GM13976 (cell line): ENCODE results near the gene DNAJC17.

ENCODE experiments used
- DNase-seq: peaks from one replicate; pipeline ENCODE4 v3.0.0; 2012; ENCODE audit warnings: low spot score
- CTCF ChIP-seq: IDR thresholded peaks from 2 replicates; pipeline ENCODE4 v1.5.1; 2012; ENCODE audit warnings: borderline replicate concordance, mild to moderate bottlenecking; ENCODE audit not compliant: insufficient read depth; ENCODE audit errors: extremely low read depth, missing control alignments, control extremely low read depth
- in situ Hi-C: fragments of 300-500 bp; cut with MboI; formaldehyde crosslinking; loops from one replicate; pipeline ENCODE4 v1.12.0; 2022; ENCODE audit warnings: low sequenced_read_pairs, mixed read lengths, inconsistent platforms; ENCODE audit not compliant: unreplicated experiment

DNAJC17 gene

GRCh38 chr15:40769274-40770146 lies 37.8 kb downstream of the DNAJC17 start, which contains the start of gene C15orf62:
TSS of gene C15orf62 (plus strand) at chr15:40769980. CDS start at chr15:40770496, 516 bp downstream.
- in situ Hi-C loops, result no loop called here
- peak; percentile 75 for DNase-seq
- TF ChIP-seq CTCF, result no peak

GRCh38 chr15:40768521-40769273 lies 38.6 kb downstream of the DNAJC17 start:
- DNase-seq, result peak; percentile 56
- in situ Hi-C loops, result no loop called here
- TF ChIP-seq CTCF, result no peak

GRCh38 chr15:40767838-40768500 lies 39.3 kb downstream of the DNAJC17 start:
- in situ Hi-C loops, result no loop called here
- no peak for TF ChIP-seq CTCF
- DNase-seq, result no peak

GRCh38 chr15:40766906-40767837 lies 40.1 kb downstream of the DNAJC17 start:
- TF ChIP-seq CTCF, result no peak
- DNase-seq, result no peak
- in situ Hi-C loops, result no loop called here

GRCh38 chr15:40766194-40766815 lies 41.0 kb downstream of the DNAJC17 start:
- no peak for TF ChIP-seq CTCF
- in situ Hi-C loops, result no loop called here
- DNase-seq, result no peak

- no peak for TF ChIP-seq CTCF
- in situ Hi-C loops, result no loop called here
- no peak for DNase-seq
Measured at GRCh38 chr15:40764629-40765103, 42.6 kb downstream of the DNAJC17 start.
